ENCODE results near the gene HOATZ. TPM values are rescaled to one million over a fixed set of nuclear protein-coding genes. Genes with fewer than 3 reads are reported as not detected.

Gene HOATZ
- polyA plus RNA-seq, 1 of the 3 experiments (the other 2 are of a cell fraction) = 4.9 TPM

- H3K4me3 ChIP-seq (ENCODE audit: low read depth in 2 of 2, low read length in 1 of 2) = no peak overlapping the region
- peak overlapping the region in 1 of 2 experiments; percentile 21; a peak in 2 of 4 replicates for H3K27ac ChIP-seq (ENCODE audit: low read depth in 2 of 2, low read length in 1 of 2)
- no peaks in the 10 kb centered on the region for H4K20me1 ChIP-seq (ENCODE audit: insufficient read depth)
- peaks cover 42% of the 10 kb centered on the region for H3F3A ChIP-seq (replicated peaks; ENCODE audit: insufficient read depth)
- no peak overlapping the region for H2AFZ ChIP-seq (ENCODE audit: low read depth)
- H3K9ac ChIP-seq = no peak overlapping the region
- 64% methylated on average over 6 of the region's 6 CpGs for WGBS (ENCODE audit: low lambda C conversion rate)
- ChIA-PET CTCF (interaction anchor here (1.3 kb wide), 1 partner anchor 16 kb away, joined by 3 read pairs; no protein-coding TSS in a partner anchor), POLR2A (no interaction called here)
- no peak for DNase-seq
- H3K79me2 ChIP-seq (ENCODE audit: insufficient read depth) = peaks cover 13% of the 10 kb centered on the region
- H3K9me2 ChIP-seq = no peaks in the 10 kb centered on the region
- no peaks in the 10 kb centered on the region for H3K27me3 ChIP-seq (ENCODE audit: insufficient read depth)
- peak overlapping the region; percentile 28 for H3K4me2 ChIP-seq
- peaks cover 0 to 3% of the 10 kb centered on the region in 2 experiments for H3K36me3 ChIP-seq (replicated peaks in 1 of 2; ENCODE audit: control insufficient read depth in 1 of 2, insufficient read depth in 2 of 2, low read length in 1 of 2)
- H3K4me1 ChIP-seq (ENCODE audit: control insufficient read depth in 1 of 2, insufficient read depth in 2 of 2, low read depth in 1 of 2, low read length in 1 of 2) = peaks cover 8 to 18% of the 10 kb centered on the region in 2 experiments
- TF ChIP-seq JUND (IDR thresholded peaks at IDR 0.05) (peak; percentile 20; the same call in 1 of the 2 replicates), TCF12 (IDR thresholded peaks at IDR 0.05) (no peak), FOSL2 (IDR thresholded peaks at IDR 0.05; ENCODE audit: borderline replicate concordance, low read depth) (0 out of 2 replicates have a peak, but pooled peaks have one; percentile 23), NFIC (IDR thresholded peaks at IDR 0.05; ENCODE audit: borderline replicate concordance) (no peak)
- H3K9me3 ChIP-seq = no peaks in the 10 kb centered on the region
Measured at GRCh38 chr11:111535281-111535680, 20.7 kb downstream of the HOATZ start.

- WGBS (ENCODE audit: low lambda C conversion rate) = 93% methylated on average over 3 of the region's 3 CpGs
- Histone ChIP-seq H3K4me1 (ENCODE audit: control insufficient read depth in 1 of 2, insufficient read depth in 2 of 2, low read depth in 1 of 2, low read length in 1 of 2) (peaks cover 11 to 25% of the 10 kb centered on the region in 2 experiments; a peak in 3 of 4 replicates), H3K9me3 (no peaks in the 10 kb centered on the region), H3K4me2 (no peak overlapping the region), H3K9ac (no peak overlapping the region), H2AFZ (ENCODE audit: low read depth) (no peak overlapping the region), H3K27ac (ENCODE audit: low read depth in 2 of 2, low read length in 1 of 2) (no peak overlapping the region), H3K36me3 (replicated peaks in 1 of 2; ENCODE audit: control insufficient read depth in 1 of 2, insufficient read depth in 2 of 2, low read length in 1 of 2) (peaks cover 2 to 9% of the 10 kb centered on the region in 2 experiments), H3K9me2 (no peaks in the 10 kb centered on the region), H3K79me2 (ENCODE audit: insufficient read depth) (peaks cover 34% of the 10 kb centered on the region), H3K4me3 (ENCODE audit: low read depth in 2 of 2, low read length in 1 of 2) (no peak overlapping the region), H3F3A (replicated peaks; ENCODE audit: insufficient read depth) (peaks cover 24% of the 10 kb centered on the region), H3K27me3 (ENCODE audit: insufficient read depth) (no peaks in the 10 kb centered on the region), H4K20me1 (ENCODE audit: insufficient read depth) (peaks cover 4% of the 10 kb centered on the region)
- TF ChIP-seq REST (IDR thresholded peaks at IDR 0.05; ENCODE audit: low read depth, low read length) (peak; percentile 50; the same call in 1 of the 2 replicates), MAX (IDR thresholded peaks at IDR 0.05; ENCODE audit: low read depth) (no peak), NFIC (IDR thresholded peaks at IDR 0.05; ENCODE audit: borderline replicate concordance) (no peak)
- ChIA-PET CTCF (no interaction called here), POLR2A (interaction anchor here (0.6 kb wide), 1 partner anchor 21 kb away, joined by 3 read pairs; no protein-coding TSS in a partner anchor)
- DNase-seq = no peak
Measured at GRCh38 chr11:111537336-111537860, 22.8 kb downstream of the HOATZ start.

Measured in SK-N-SH (cell line).